ENCODE measurements around the gene FBXO44.

DNA sequence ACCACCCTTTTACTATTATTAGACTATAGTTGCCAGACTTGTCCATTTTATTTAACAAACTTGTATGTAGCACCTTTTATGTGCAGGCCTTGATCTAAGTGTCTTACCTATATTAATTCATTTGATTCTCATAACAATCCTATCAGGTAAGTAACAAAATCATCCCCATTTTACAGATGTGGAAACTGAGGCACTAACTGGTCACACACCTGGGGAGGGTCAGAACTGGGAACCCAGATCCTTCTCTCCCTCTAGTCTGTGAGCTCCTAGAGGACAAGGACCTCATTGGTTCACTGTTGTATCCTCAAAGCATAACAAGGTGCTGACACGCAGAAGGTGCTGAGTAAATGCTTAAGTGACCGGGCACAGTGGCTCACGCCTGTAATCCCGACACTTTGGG, 15.3 kb upstream of the FBXO44 start:
- TF ChIP-seq, protein P1, sequence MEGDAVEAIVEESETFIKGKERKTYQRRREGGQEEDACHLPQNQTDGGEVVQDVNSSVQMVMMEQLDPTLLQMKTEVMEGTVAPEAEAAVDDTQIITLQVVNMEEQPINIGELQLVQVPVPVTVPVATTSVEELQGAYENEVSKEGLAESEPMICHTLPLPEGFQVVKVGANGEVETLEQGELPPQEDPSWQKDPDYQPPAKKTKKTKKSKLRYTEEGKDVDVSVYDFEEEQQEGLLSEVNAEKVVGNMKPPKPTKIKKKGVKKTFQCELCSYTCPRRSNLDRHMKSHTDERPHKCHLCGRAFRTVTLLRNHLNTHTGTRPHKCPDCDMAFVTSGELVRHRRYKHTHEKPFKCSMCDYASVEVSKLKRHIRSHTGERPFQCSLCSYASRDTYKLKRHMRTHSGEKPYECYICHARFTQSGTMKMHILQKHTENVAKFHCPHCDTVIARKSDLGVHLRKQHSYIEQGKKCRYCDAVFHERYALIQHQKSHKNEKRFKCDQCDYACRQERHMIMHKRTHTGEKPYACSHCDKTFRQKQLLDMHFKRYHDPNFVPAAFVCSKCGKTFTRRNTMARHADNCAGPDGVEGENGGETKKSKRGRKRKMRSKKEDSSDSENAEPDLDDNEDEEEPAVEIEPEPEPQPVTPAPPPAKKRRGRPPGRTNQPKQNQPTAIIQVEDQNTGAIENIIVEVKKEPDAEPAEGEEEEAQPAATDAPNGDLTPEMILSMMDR (conservative IDR thresholded peaks at IDR 0.05) = no peak
- TF ChIP-seq ZFX (IDR thresholded peaks at IDR 0.05) = no peak

Measured in C4-2B (cell line).